Cerebellar nuclear complex (tissue), 1 donor: ENCODE data around the gene GPR82.
"Not testable (repeated sequence)": the region's sequence is repeated elsewhere in the genome, so short reads cannot be mapped to it uniquely, and the experiment has no call there.

Experiments used
- DNase-seq, 2 experiments: peaks; one replicate each; lab custom pipeline; 2025; lab: John Stamatoyannopoulos, UW

Gene GPR82

GRCh38 chrX:41723826-41724225, at the start of gene GPR82:
Gene GPR82, plus strand, starts transcription at chrX:41724181. Its CDS starts 2,846 bp downstream, at chrX:41727027.
- DNase-seq = no peak

DNA sequence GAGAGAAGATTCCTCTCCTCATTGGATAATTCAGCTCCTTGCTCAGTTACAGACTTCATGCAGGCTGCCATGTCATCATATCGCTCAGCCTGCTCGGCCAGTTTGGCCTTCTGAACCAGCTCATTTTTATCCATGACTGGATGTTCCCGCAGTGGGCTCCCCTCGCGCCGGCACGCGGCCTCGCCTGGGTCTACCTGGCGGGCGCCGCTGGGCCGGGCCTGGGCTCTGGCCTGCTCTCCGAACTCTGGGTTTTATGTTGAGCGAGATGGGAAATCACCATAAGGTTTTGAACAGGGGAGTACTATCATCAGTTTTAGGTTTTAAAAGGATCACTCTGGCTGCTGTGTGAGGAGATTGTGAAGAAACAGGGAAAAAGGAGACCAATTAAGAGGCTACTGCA, 47.6 kb upstream of the GPR82 start:
- not testable (repeated sequence) for DNase-seq

GRCh38 chrX:41677183-41678060, 46.6 kb upstream of the GPR82 start:
- DNase-seq = no peak

- no peak for DNase-seq
These were observed 39.8 kb upstream of the GPR82 start for GRCh38 chrX:41684138-41684537.

GRCh38 chrX:41684940-41685339, 39.0 kb upstream of the GPR82 start:
- no peak for DNase-seq

DNA sequence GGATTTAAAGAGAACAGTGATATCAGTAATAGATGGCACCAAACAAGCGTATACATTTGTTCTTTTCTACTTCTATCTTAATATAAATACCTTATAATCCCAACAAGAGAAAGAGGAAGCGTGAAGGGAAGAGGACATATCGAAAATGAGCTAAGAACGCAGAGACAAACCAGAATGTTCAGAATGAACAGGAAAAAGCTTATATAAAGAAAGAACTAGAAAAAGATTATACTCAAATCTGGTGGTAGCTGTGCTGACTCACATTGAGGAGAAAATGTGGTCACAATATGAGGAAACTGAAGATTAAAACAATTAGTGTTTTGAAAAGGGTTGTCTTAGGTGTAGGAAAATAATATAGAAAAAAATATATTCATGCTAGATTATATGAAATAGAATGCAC, 37.2 kb upstream of the GPR82 start:
- DNase-seq = no peak

DNA sequence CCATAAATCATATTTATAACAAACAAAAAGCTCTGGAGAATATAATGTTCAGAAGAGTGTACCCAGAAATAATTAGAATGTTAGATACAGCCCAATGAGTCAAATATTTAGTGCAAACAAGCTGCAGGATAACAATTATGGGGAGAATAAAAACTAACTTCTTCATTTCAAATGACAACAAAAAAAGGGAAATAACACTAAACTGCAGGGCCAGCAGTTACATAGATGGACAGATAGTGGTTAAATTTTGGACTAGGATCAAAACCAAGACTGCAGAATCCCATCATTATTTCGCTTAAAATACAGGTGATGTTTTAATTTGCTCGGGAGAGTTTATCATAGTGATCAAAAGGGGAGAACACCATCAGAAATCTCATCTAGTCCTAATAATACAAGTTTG, 35.8 kb upstream of the GPR82 start:
- DNase-seq = no peak

DNA sequence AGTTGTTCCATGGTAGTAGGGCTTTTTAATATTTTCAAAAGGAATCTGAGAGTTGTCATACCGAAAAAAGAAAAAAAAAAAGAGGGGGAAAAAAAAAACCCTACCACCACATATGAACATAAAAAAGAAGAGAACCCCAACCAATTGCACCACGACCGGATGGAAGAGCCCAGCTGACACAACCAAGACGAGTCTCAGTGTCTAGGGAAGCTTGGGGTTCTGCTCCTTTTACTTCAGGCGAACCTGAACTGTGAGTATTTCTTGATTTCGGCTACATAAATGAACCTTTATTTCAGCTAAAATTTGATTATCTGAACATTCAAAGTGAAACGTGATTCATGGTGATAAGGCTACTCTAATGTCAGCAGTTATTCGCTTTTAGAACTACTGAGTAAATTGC, 35.1 kb upstream of the GPR82 start, which contains the start of gene GPR34:
TSS of gene GPR34 (plus strand) at position 139 of the 400 bp plus-strand sequence. CDS start 6,661 bp downstream, outside the sequence.
- no peak for DNase-seq

GRCh38 chrX:41689711-41690110, 34.3 kb upstream of the GPR82 start:
- no peak for DNase-seq

DNA sequence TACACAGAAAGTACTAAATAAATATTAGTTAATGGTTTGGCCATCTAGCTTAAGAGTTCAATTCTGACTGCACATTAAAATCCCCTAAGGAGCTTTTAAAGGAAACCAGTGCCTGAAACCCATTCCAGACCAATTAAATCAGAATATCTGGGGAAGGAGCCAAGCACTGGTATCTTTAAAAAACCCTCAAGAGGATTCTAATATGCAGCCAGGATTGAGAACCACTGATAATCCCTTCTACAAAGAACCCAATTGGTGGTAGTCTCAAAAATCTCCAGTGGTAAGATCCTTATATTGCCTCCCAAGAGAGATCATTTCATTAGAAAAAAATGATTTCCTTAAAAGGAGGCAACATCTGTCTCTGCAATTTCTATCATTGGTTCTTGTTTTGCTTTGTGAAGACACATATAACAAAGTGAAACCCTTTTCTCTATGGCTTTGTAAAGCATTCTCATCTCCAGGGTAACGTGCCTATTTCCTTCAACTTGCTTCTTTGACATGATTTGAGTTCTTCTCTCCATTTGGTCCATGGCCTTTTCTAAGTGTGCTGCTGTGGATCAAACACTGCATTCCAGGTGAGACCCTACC, 31.7 kb upstream of the GPR82 start:
- no peak for DNase-seq

- no peak for DNase-seq
These were observed 31.0 kb upstream of the GPR82 start for GRCh38 chrX:41693024-41693423.

DNA sequence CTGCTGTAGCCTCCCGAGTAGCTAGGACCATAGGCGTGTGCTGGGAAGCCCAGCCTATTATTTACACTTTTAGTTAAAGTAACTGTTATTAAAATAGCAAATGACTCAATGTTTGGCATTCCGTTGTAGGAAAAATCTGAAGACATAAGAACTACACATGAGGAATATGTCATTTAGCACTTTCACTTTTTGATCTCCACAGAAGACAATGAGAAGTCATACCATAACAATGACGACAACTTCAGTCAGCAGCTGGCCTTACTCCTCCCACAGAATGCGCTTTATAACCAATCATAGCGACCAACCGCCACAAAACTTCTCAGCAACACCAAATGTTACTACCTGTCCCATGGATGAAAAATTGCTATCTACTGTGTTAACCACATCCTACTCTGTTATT, 28.6 kb upstream of the GPR82 start:
- DNase-seq = no peak

GRCh38 chrX:41703574-41704029, 20.4 kb upstream of the GPR82 start:
- DNase-seq = no peak

GRCh38 chrX:41705042-41705441, 18.9 kb upstream of the GPR82 start:
- DNase-seq = no peak

DNA sequence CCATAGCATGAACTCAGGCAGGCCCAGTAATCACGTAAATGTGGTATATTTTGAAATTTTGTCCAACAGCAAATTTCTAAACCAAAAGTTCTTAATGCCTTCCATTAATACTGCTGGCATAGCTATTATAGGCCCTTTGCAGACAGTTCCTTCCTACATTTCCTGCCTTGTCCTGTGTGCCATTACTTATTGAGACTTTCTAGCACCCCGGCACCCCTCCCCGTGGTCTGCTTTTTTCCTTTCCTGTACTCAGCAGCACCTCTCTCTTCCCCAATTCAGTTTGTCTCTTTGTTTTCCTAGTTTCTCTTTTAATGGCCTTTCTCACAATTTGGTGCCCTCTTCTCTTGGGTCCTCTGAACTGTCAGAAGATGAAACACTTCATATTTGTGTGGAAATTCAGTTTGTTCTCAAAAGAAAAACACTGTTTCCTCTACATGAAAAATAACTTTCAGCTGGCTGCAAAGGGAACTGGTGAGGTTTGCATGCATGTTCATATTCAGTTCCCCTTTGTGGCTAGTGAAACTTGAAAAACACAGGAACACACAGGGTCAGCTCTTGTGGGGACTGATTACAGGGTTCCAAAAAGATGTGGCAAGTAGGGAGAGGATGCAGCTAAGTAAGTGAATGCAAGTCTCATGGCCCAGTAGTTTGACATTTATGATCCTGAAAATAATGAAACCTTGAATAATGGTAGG, 18.2 kb upstream of the GPR82 start:
- no peak for DNase-seq

DNA sequence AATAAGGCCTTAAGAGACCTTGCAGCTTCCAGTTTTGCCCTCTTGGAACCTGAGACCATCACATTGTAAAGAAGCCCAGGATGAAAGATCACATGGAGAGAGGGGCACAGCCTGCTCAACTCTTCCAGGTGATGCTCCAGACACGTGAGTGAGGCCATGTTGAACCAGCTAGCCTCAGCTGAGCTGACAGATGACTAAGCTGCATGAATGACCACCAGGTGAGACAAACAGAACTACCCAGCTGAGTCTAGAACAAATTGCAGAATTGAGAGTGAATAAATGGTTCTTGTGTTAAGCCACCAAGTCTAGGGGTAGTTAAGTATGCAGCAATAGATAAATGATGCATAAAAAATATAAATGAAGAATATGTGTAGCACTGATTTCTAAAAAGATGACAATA, 16.8 kb upstream of the GPR82 start:
- DNase-seq = no peak

- no peak for DNase-seq
These were observed 15.5 kb upstream of the GPR82 start for GRCh38 chrX:41708486-41708885.

- DNase-seq = no peak
These were observed 12.8 kb upstream of the GPR82 start for GRCh38 chrX:41711021-41711667.

DNA sequence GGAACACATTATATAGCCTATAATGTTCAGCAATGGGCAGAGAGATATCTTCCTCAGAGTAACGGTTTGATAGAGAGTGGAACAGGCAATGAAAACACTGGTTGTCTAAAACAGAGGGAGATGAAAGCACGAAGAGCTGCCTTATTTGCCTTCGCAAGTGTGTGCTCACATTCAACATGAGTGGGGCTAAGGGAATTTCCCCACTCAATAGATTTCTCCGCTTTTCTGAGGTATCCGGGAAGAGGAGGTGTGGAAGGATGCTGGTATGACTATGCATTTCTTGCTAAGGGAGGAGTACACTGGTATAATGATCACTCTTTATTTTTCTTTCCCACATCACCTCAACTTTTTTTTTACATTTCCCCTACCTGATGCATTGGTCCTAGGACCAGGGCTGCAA, 7.8 kb upstream of the GPR82 start:
- no peak for DNase-seq

DNA sequence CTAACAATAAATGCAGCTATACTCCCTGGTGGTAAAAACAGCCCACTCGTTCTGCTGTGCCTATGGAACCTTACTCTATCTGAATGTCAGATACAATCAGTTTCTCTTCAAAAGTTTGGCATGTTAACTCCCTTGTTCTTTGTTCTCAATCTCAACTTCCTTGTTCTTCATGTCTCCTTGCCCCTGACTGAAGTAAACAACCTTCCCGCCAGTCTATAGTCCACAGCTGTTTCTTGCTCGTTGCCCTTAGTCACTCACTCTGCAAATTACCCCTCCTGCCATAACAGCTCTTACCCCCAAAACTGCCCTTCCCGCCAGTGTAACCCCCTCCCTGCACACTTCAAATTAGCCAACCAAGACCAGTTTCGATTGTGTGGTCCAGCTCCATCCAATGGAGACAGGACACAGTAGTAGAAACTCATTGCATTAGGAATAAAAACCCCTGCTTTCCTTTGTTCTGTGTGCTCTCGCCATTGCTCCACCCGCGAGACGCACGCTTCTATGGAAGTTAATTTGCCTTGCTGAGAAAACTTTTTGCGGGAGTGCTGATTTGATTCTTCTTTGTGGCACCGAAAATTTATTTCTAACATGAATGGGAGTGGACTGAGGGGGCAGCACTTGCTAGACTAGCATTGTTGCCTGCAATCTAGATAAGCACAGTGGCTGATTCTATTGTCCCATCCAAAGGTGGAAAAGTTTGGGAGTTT, 7.1 kb upstream of the GPR82 start:
- no peak for DNase-seq

GRCh38 chrX:41718481-41719235, 5.3 kb upstream of the GPR82 start:
- no peak for DNase-seq
